Heart left ventricle (tissue), 13 donors: ENCODE data around the gene PPP2R5B.

Experiments
- CTCF ChIP-seq, 12 donors: fragments of 200-600 bp; sonication (generic) in 4 of 12; IDR thresholded peaks; one replicate each; pipeline versions ENCODE4 v1.5.0 to v1.8.0; 2018 to 2022; ENCODE audit warnings: antibody characterized with exemption in 12 of 12, mild to moderate bottlenecking in 5 of 12
- POLR2A ChIP-seq, 2 donors: fragments of 450-650 bp; IDR thresholded peaks; one replicate each; pipeline ENCODE4 v1.6.1; 2017; ENCODE audit warnings: antibody characterized with exemption in 2 of 2, mild to moderate bottlenecking in 2 of 2, moderate library complexity in 2 of 2
- donor health status: ischemic (EF 13 %, LVEDD 7.1; RV severe dilation, severe dysfunction).
- donor health status: DM: no; HTN: yes; CAD: no.
- donor health status: DM: no; HTN: no; CAD: no.
- donor health status: ischemic (EF 25% LVEDD 6.9; RV normal size, moderate dysfunction).
- donor health status: ischemic (EF 25% LVEDD 5.7; RV mildly dilated, moderate dysfunction).
- donor health status: ischemic (EF 35%, LVEDD 5.7; RV mildly dilated, moderate dysfunction).
- donor health status: nonischemic (EF 11% LVEDD 7.7; RV severe dilation, severe dysfunction).
- donor health status: DM: yes; HTN: yes; CAD: no.
- donor health status: PGD.
- donor health status: ischemic (EF 29% LVEDD 5.4; RV normal size, mild dysfunction).
- donor health status: nonischemic (EF 23%, LVEDD 6.1; RV moderate dilation, normal function).

- no peak for TF ChIP-seq CTCF (IDR thresholded peaks at IDR 0.05)
- TF ChIP-seq POLR2A (IDR thresholded peaks at IDR 0.05): no peak
Measured at GRCh38 chr11:64876229-64876750, 48.2 kb upstream of the PPP2R5B start.
